ENCODE data around the gene MAST1.

DNA sequence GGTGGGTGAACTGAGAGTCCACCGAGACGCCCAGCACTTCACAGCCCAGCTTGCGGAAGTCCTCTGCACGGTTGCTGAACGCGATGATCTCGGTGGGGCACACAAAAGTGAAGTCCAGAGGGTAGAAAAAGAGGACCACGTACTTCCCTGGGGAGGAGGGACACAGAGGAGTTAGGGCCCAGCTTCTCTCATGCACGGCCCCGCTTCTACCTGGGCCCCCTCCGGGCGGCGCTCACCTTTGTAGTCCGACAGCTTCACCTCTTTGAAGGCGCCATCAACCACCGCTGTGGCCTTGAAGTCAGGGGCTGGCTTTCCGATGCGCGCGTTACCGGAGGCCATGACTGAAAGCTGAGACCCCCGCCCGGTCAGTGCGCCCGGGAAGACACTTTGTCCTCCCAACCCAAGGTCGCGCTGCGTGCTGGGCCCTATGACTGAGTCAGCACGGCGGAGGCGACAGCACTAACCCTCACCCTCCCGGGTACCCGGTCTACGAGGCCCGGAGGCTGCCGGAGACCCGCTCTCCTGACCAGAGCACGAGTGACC, 37.3 kb upstream of the MAST1 start:
- TF ChIP-seq, protein P1, sequence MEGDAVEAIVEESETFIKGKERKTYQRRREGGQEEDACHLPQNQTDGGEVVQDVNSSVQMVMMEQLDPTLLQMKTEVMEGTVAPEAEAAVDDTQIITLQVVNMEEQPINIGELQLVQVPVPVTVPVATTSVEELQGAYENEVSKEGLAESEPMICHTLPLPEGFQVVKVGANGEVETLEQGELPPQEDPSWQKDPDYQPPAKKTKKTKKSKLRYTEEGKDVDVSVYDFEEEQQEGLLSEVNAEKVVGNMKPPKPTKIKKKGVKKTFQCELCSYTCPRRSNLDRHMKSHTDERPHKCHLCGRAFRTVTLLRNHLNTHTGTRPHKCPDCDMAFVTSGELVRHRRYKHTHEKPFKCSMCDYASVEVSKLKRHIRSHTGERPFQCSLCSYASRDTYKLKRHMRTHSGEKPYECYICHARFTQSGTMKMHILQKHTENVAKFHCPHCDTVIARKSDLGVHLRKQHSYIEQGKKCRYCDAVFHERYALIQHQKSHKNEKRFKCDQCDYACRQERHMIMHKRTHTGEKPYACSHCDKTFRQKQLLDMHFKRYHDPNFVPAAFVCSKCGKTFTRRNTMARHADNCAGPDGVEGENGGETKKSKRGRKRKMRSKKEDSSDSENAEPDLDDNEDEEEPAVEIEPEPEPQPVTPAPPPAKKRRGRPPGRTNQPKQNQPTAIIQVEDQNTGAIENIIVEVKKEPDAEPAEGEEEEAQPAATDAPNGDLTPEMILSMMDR (IDR thresholded peaks at IDR 0.05 in 8 of 11, conservative IDR thresholded peaks at IDR 0.05 in 3 of 11) = no peak
- no peak for TF ChIP-seq POLR2AphosphoS5 (IDR thresholded peaks at IDR 0.05)

Measured in spleen (tissue), 7 donors.